Neural progenitor cell (in vitro differentiated cells): ENCODE data around the gene C21orf58. TPM values are rescaled to one million over a fixed set of nuclear protein-coding genes. Genes with fewer than 3 reads are reported as not detected.

Experiments used
- DNase-seq: peaks from one replicate; pipeline ENCODE4 v3.0.0-alpha.2; 2016; ENCODE audit warnings: low spot score
- H2AFZ ChIP-seq: fragments of 200-600 bp; sonication (generic); replicated peaks from 2 replicates; pipeline ENCODE4 v1.6.1; 2016; ENCODE audit warnings: antibody characterized with exemption
- H3F3A ChIP-seq: fragments of 200-600 bp; sonication (generic); 2 replicates; pipeline ENCODE4 v1.6.1; 2016; ENCODE audit warnings: antibody characterized with exemption, low read depth
- H3K27ac ChIP-seq: fragments of 200-600 bp; sonication (generic); 2 replicates; pipeline ENCODE4 v1.5.1; 2016; ENCODE audit warnings: mild to moderate bottlenecking
- H3K27me3 ChIP-seq: fragments of 200-600 bp; sonication (generic); 2 replicates; pipeline ENCODE4 v1.6.1; 2016; ENCODE audit warnings: mild to moderate bottlenecking, moderate library complexity
- H3K36me3 ChIP-seq: fragments of 200-600 bp; sonication (generic); 2 replicates; pipeline ENCODE4 v1.5.1; 2016
- H3K4me1 ChIP-seq: fragments of 200-600 bp; sonication (generic); 2 replicates; pipeline ENCODE4 v1.6.1; 2016; ENCODE audit warnings: mixed run types
- H3K4me2 ChIP-seq: fragments of 200-600 bp; sonication (generic); 2 replicates; pipeline ENCODE4 v1.6.1; 2016
- H3K4me3 ChIP-seq: fragments of 200-600 bp; sonication (generic); 2 replicates; pipeline ENCODE4 v1.5.1; 2016
- H3K79me2 ChIP-seq: fragments of 200-600 bp; sonication (generic); 2 replicates; pipeline ENCODE4 v1.6.1; 2016; ENCODE audit warnings: low read depth
- H3K9ac ChIP-seq: fragments of 200-600 bp; sonication (generic); 2 replicates; pipeline ENCODE4 v1.6.1; 2016
- H3K9me3 ChIP-seq: fragments of 200-600 bp; sonication (generic); 2 replicates; pipeline ENCODE4 v1.5.1; 2016; ENCODE audit warnings: low read depth
- H4K20me1 ChIP-seq: fragments of 200-600 bp; sonication (generic); 2 replicates; pipeline ENCODE4 v1.6.1; 2016; ENCODE audit warnings: low read depth
- H3K27ac Mint-ChIP-seq: 3 replicates; pipeline ENCODE4 v1.8.0; 2021; ENCODE audit warnings: mixed read lengths
- H3K27me3 Mint-ChIP-seq: 2 replicates; pipeline ENCODE4 v1.8.0; 2022; ENCODE audit warnings: low read depth, mild to moderate bottlenecking, inconsistent platforms, moderate library complexity, mixed read lengths; ENCODE audit not compliant: insufficient read depth
- H3K36me3 Mint-ChIP-seq: 3 replicates; pipeline ENCODE4 v1.8.0; 2021; ENCODE audit warnings: mixed read lengths
- H3K4me1 Mint-ChIP-seq: 3 replicates; pipeline ENCODE4 v1.8.0; 2021; ENCODE audit warnings: mixed read lengths
- H3K4me3 Mint-ChIP-seq: 3 replicates; pipeline ENCODE4 v1.8.0; 2021; ENCODE audit warnings: mild to moderate bottlenecking, moderate library complexity, mixed read lengths
- H3K9me3 Mint-ChIP-seq: 3 replicates; pipeline ENCODE4 v1.8.0; 2020; ENCODE audit warnings: mixed read lengths
- EZH2 ChIP-seq: fragments of 200-600 bp; sonication (generic); IDR thresholded peaks from 2 replicates; pipeline ENCODE4 v1.6.1; 2017; ENCODE audit warnings: antibody characterized with exemption, mild to moderate bottlenecking, moderate library complexity
- EZH2phosphoT487 ChIP-seq: fragments of 200-600 bp; sonication (generic); IDR thresholded peaks from 2 replicates; pipeline ENCODE4 v1.6.1; 2017; ENCODE audit warnings: antibody characterized with exemption
- total RNA-seq: library from RNA; depleted of rRNA; stranded (reverse); fragments of >200 nt; gene quantifications from 2 replicates; pipeline ENCODE4 v1.2.3, GENCODE V29; 2015; ENCODE audit warnings: low replicate concordance
- TF ChIP-seq, protein P1 (sequence below): fragments of 200-600 bp; sonication (generic); IDR thresholded peaks from 2 replicates; pipeline ENCODE4 v1.5.1; 2017; ENCODE audit warnings: antibody characterized with exemption, mild to moderate bottlenecking

C21orf58 gene
- total RNA-seq, 1 donor from 2014 or later: 26.2 TPM

DNA sequence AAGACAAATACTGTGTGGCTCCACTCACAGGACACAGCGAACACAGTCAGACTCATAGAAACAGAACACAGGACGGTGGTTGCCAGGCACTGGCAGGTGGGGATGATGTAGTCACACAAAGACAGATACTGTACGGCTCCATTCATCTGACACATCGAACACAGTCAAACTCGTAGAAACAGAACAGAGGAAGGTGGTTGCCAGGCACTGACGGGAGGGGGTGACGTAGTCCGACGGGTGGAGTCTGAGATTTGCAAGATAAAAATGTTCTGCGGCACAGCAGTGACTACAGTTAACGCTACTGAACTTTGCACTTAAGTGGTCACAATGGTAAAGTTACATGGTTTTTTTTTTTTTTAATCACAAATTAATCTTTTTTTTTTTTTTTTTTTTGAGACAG, 18.7 kb downstream of the C21orf58 start:
- Histone ChIP-seq H3K4me3 (no peak overlapping the region), H3K4me2 (no peak overlapping the region), H3K27me3 (no peaks in the 10 kb centered on the region), H3F3A (no peaks in the 10 kb centered on the region), H3K79me2 (no peaks in the 10 kb centered on the region), H3K27ac (no peak overlapping the region), H3K9ac (no peak overlapping the region), H2AFZ (no peak overlapping the region), H3K36me3 (no peaks in the 10 kb centered on the region), H4K20me1 (no peaks in the 10 kb centered on the region), H3K4me1 (no peaks in the 10 kb centered on the region), H3K9me3 (no peaks in the 10 kb centered on the region)
- Mint-ChIP-seq H3K27ac (no peak overlapping the region), H3K36me3 (peaks cover 38% of the 10 kb centered on the region), H3K4me1 (no peaks in the 10 kb centered on the region), H3K9me3 (no peaks in the 10 kb centered on the region), H3K4me3 (no peak overlapping the region), H3K27me3 (peaks cover 4% of the 10 kb centered on the region)
- TF ChIP-seq, protein P1, sequence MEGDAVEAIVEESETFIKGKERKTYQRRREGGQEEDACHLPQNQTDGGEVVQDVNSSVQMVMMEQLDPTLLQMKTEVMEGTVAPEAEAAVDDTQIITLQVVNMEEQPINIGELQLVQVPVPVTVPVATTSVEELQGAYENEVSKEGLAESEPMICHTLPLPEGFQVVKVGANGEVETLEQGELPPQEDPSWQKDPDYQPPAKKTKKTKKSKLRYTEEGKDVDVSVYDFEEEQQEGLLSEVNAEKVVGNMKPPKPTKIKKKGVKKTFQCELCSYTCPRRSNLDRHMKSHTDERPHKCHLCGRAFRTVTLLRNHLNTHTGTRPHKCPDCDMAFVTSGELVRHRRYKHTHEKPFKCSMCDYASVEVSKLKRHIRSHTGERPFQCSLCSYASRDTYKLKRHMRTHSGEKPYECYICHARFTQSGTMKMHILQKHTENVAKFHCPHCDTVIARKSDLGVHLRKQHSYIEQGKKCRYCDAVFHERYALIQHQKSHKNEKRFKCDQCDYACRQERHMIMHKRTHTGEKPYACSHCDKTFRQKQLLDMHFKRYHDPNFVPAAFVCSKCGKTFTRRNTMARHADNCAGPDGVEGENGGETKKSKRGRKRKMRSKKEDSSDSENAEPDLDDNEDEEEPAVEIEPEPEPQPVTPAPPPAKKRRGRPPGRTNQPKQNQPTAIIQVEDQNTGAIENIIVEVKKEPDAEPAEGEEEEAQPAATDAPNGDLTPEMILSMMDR: no peak
- TF ChIP-seq EZH2: no peak
- TF ChIP-seq EZH2phosphoT487: no peak
- DNase-seq: no peak

DNA sequence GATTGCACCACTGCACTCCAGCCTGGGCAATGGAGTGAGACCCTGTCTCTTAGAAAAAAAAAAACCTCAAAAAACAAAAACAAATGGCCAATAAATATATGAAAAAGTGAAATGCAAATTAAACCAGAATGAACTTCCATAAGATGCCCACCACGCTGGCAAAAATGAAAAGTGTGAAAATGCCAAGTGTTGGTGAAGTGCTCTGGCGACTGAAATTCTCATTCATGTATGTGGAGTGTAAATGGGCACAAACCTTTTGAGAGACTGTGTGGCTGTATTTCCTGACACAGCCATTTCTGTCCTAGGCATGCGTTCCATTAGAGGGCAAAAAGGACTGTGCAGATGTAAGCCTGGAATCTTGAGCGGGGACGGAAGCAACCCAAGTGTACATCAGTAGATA, 19.2 kb downstream of the C21orf58 start:
- no peaks in the 10 kb centered on the region for H3K9me3 ChIP-seq
- no peaks in the 10 kb centered on the region for H3K4me1 ChIP-seq
- no peaks in the 10 kb centered on the region for H4K20me1 ChIP-seq
- H3F3A ChIP-seq: no peaks in the 10 kb centered on the region
- no peak overlapping the region for H3K27ac ChIP-seq
- no peaks in the 10 kb centered on the region for H3K27me3 ChIP-seq
- Mint-ChIP-seq H3K27ac (no peak overlapping the region), H3K4me1 (no peaks in the 10 kb centered on the region), H3K9me3 (no peaks in the 10 kb centered on the region), H3K27me3 (peaks cover 4% of the 10 kb centered on the region), H3K4me3 (no peak overlapping the region), H3K36me3 (peaks cover 41% of the 10 kb centered on the region)
- no peaks in the 10 kb centered on the region for H3K36me3 ChIP-seq
- H3K4me2 ChIP-seq: no peak overlapping the region
- no peak for DNase-seq
- no peaks in the 10 kb centered on the region for H3K79me2 ChIP-seq
- no peak overlapping the region for H2AFZ ChIP-seq
- no peak overlapping the region for H3K9ac ChIP-seq
- TF ChIP-seq, protein P1: no peak
- TF ChIP-seq EZH2: no peak
- TF ChIP-seq EZH2phosphoT487: no peak
- H3K4me3 ChIP-seq: no peak overlapping the region

DNA sequence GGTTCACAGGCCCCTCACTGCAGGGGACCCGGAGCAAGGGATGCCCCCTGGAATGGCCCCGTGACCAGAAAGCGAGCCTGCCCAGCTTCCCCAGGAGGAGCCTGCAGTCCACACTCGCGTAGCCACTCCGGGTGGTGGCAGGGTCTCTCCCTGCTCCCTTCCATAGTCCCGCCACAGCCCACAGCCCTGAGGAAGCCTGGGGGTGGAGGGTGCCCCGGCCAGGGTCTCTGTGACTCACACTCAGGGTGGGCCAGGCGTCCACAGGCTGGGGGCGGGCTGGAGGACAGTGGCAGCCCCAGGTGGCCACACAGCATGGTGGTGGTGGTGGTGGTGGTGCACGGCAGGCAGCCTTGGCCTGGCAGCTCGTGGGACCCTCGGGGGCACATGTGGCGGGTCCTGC, 21.9 kb downstream of the C21orf58 start:
- H3K36me3 ChIP-seq: no peaks in the 10 kb centered on the region
- no peak overlapping the region for H3K27ac ChIP-seq
- H3K4me1 ChIP-seq: no peaks in the 10 kb centered on the region
- H3F3A ChIP-seq: peaks cover 3% of the 10 kb centered on the region
- H3K27me3 Mint-ChIP-seq: peaks cover 6% of the 10 kb centered on the region
- no peak overlapping the region for H3K4me3 Mint-ChIP-seq
- no peak overlapping the region for H3K4me3 ChIP-seq
- no peaks in the 10 kb centered on the region for H3K9me3 Mint-ChIP-seq
- H3K4me2 ChIP-seq: no peak overlapping the region
- TF ChIP-seq EZH2phosphoT487 (no peak), EZH2 (no peak)
- TF ChIP-seq, protein P1: no peak
- H3K9me3 ChIP-seq: no peaks in the 10 kb centered on the region
- no peak overlapping the region for H3K27ac Mint-ChIP-seq
- no peaks in the 10 kb centered on the region for H3K4me1 Mint-ChIP-seq
- H3K27me3 ChIP-seq: peaks cover 9% of the 10 kb centered on the region
- H3K79me2 ChIP-seq: no peaks in the 10 kb centered on the region
- H3K36me3 Mint-ChIP-seq: peaks cover 34% of the 10 kb centered on the region
- no peak overlapping the region for H2AFZ ChIP-seq
- no peak overlapping the region for H3K9ac ChIP-seq
- no peak for DNase-seq
- H4K20me1 ChIP-seq: no peaks in the 10 kb centered on the region
